ENCODE results near the gene RSBN1L. TPM values are rescaled to one million over a fixed set of nuclear protein-coding genes. Genes with fewer than 3 reads are reported as not detected.

RSBN1L gene
- total RNA-seq, 2 donors from 2014 or later: 20.8 to 22.5 TPM

- intact Hi-C loops (cut with DNase I, micrococcal nuclease): no loop called here
- ATAC-seq: no peak
- no peak for DNase-seq
These were observed 126.0 kb downstream of the RSBN1L start for GRCh38 chr7:77822269-77822668.

GRCh38 chr7:77823787-77824186 lies 127.5 kb downstream of the RSBN1L start:
- intact Hi-C loops (cut with DNase I, micrococcal nuclease): no loop called here
- no peak for ATAC-seq

GRCh38 chr7:77824636-77825035 lies 128.4 kb downstream of the RSBN1L start:
- no peak for ATAC-seq
- DNase-seq: no peak
- intact Hi-C loops (cut with DNase I, micrococcal nuclease): no loop called here

More at GRCh38 chr7:77823787-77824186, 127.5 kb downstream of the RSBN1L start:
- DNase-seq: no peak

GRCh38 chr7:77825131-77825530 lies 128.9 kb downstream of the RSBN1L start:
- DNase-seq: no peak
- no peak for ATAC-seq
- intact Hi-C loops (cut with DNase I, micrococcal nuclease): no loop called here

GRCh38 chr7:77826300-77826699 lies 130.0 kb downstream of the RSBN1L start:
- DNase-seq (no peak), ATAC-seq (no peak)
- intact Hi-C loops (cut with DNase I, micrococcal nuclease): no loop called here

- intact Hi-C loops (cut with DNase I, micrococcal nuclease): loop anchor here in 1 of 2 donors (2.0 kb wide), 1 partner anchor 15 kb away; no protein-coding TSS in a partner anchor
- ATAC-seq: no peak
- DNase-seq: no peak
These were observed 131.7 kb downstream of the RSBN1L start for GRCh38 chr7:77827999-77828398.

- DNase-seq (no peak), ATAC-seq (no peak)
- intact Hi-C loops (cut with DNase I, micrococcal nuclease): no loop called here
These were observed 134.5 kb downstream of the RSBN1L start for GRCh38 chr7:77830649-77831355.

GRCh38 chr7:77831481-77831880 lies 135.2 kb downstream of the RSBN1L start:
- intact Hi-C loops (cut with DNase I, micrococcal nuclease): no loop called here
- no peak for DNase-seq
- ATAC-seq: no peak

GRCh38 chr7:77831953-77832352 lies 135.7 kb downstream of the RSBN1L start:
- DNase-seq (no peak), ATAC-seq (no peak)
- intact Hi-C loops (cut with DNase I, micrococcal nuclease): no loop called here

Other genes with a start within 250 kb of the RSBN1L start
- gene PTPN12, start 159.2 kb upstream of the RSBN1L start, total RNA-seq: 10 to 100 TPM; 40.6 to 46.6 TPM
- 10 to 100 TPM; 18.3 to 20.3 TPM for gene TMEM60, start 102.0 kb downstream of the RSBN1L start, total RNA-seq
- gene PHTF2, start 102.3 kb downstream of the RSBN1L start, total RNA-seq: 10 to 100 TPM; 10.6 to 11.3 TPM

Measured in left colon (tissue), 2 donors.